ENCODE results near the gene WDFY2. TPM values are rescaled to one million over a fixed set of nuclear protein-coding genes. Genes with fewer than 3 reads are reported as not detected.

Gene WDFY2
- total and polyA plus RNA-seq, 2 of the 8 experiments (the other 6 are each of a cell fraction or from before 2014, with no cell fraction given) = 13.9 to 29.0 TPM

- TF ChIP-seq CHD7 (IDR thresholded peaks at IDR 0.05; ENCODE audit: insufficient replicate concordance, low read length) (no peak), E2F6 (IDR thresholded peaks at IDR 0.05) (no peak), TBP (IDR thresholded peaks at IDR 0.05; ENCODE audit: low read depth, low read length) (no peak), ATF3 (IDR thresholded peaks at IDR 0.05; ENCODE audit: insufficient read depth, low read depth, low read length) (no peak), JUN (IDR thresholded peaks at IDR 0.05; ENCODE audit: low read depth, low read length) (no peak)
Observed at GRCh38 chr13:51806566-51806965, 222.3 kb downstream of the WDFY2 start (continued).

Data from H1 (cell line).